HG03108 (cell line): ENCODE measurements around the gene FAM163A.

Experiments used
- ATAC-seq: cut with Tn5 transposase; IDR thresholded peaks from one replicate; pipeline ENCODE4 v1.9.1; 2021; ENCODE audit warnings: moderate library complexity; ENCODE audit not compliant: unreplicated experiment

Gene FAM163A

DNA sequence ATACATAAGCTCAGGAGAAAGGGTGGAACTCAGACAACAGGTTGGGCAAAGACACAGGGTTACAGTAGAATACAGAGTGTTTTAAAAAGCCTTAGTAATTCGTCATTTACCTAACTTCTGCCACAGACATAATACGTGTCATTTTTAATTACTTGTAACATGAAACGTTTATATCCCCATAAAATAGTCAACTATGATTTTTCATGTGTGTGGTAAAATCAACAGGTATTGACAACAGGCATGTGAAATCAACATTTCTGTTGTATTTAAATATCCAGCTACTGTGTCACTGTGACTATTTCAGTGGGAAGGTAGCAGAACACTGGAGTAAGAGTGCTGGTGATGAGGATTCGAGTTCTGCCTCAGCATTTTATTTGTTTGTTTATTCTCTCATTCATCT lies 5.7 kb downstream of the FAM163A start:
- no peak for ATAC-seq

DNA sequence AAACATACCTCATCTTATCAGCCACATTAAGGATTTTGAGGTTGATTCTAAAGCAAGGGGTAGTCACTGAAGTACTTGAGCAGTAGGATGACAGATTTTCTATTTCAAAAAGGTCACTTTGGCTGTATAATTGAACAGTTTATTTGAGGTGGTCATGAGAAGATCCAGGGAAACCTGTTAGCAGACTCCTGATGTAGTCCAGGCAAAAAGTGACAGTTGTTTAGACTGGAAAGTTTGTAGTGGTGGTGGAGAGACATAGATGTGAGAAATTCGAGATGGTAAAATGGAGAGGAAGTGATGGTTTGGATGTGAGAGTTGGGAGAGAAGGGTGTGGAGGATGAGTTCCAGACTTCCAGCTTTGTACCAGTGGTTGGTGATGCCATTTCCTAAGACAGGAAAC lies 7.5 kb downstream of the FAM163A start:
- no peak for ATAC-seq

DNA sequence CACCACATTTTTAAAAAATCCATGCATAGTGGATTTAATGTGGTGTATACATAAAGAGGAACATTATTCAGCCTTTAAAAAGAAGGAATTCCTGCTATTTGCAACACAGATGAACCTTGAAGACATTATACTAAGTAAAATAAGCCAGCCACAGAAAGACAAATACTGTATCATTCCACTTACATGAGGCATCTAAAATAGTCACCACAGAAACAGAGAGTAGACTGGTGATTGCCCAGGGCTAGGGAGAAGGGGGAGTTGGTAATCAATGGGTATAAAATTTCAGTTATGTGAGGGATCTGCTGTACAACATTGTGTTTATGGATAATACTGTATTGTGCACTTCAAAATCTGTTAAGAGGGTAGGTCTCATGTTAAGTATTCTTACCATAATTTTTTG lies 10.0 kb downstream of the FAM163A start:
- ATAC-seq, result no peak

DNA sequence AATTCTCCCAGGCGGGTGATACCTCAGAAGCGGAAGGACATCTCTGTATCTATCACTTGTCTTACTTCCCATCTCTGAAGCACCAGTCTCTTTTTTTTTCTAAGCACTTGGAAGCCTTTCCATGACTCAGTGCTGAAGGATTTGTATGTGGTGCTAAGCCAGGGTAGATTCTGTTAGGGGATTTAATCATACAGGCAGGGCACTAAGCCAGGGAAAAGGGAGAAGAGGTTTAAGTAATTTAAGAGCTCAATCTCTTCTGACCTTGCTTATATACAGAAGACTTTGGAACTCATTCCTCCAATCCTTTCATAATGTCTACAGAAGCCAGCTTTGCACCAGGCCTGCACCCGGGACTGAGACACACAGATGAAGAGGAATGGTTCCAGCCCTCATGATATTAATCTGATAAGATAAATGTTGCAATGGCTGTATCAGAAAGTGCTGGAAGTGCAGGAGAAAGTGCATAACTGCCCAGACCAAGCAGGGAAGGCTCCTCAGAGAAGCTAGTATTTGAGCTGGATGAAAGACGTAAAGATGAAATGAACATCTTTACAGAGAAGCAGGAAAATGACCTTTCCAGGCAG lies 11.0 kb downstream of the FAM163A start:
- ATAC-seq, result no peak

DNA sequence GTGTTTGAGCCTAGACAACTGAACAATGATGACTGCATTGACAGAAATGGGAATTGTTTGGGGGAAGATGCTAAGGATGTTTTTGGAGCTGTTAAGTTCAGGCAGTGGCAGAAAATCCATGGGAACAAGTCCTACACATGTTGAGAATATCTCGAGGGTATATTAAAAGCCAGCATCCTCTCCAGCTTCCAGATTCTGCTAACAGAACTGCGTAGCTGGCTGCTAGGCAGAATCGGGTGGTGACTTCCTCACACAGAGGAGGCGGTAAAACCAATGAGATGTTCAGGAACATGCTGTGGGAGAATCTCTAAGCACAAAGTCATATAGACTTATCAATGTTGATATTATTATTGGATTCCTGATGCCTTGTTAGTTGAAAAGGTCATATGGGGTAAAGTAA lies 14.8 kb downstream of the FAM163A start:
- ATAC-seq, result no peak

DNA sequence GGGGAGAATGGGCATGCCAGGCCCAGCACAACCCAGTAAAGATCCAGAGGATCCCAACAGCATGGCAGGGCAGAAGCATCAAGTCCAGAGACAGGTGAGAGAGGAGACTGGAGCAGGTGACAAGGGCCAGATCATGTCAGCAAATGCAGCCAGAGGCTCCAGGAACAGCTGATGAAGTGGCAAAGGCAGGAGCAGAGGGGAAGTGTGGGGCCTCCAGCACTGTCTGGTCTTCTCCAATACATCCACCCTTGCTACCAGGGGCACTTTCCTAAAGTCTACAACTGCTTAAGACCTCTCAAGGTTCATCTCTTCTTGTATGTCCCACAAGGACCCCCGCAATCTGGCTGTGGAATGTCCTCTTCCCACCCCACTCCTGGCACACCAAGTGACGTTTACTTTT lies 17.4 kb downstream of the FAM163A start:
- no peak for ATAC-seq

DNA sequence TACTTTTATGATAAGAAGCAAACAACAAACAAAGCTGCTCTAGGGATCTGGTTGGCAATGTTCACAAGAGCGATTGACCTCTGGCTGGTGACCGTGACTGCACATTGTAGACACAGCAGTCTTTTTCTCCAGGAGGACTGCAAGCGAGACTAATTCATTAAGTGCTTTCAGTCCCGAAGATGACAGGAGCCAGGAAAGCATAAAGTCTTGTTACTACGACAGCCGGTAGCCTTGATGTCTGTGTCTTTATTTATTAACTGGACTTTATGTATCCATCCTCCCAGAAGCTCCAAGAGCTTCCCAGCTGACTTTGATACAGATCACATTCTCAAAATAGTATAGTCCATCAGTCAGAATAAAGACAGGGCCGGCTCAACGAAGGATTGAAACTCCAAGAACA lies 18.2 kb downstream of the FAM163A start:
- no peak for ATAC-seq

DNA sequence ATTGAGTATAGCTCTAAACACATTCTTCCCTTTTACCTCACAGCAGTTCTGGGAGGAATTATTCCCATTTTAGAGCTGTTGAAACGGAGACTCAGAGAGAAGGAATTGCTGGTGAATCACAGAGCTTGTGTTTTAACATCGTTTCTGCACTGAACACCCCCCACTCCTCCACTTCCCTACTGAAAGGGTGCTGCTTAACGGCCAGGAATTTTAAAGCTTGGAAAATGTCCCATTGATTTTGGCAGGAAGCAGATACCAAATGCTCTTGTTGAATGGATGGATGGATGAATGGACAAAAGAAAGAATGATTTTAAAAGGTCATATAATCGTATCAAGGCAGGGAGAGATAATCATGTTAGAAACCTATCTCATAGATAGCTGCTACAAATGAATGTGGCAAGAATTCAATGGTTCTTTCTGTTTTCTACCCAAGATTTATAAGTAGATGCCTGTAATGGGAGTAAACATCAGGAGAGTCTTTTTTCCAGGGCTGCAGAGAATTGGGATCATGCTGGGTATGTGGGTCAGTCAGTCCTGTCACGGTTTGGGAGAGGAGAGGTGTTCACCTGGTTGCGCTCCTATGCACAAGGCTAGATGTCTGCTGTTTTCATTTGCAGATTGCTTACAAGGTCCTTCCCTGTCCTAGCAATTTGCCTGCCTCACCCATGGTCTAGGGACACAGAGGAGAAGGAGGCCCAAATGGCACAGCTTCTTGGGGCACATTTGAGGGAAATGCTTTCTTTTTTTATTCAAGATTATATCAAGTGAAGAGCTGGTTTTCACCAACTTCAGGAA lies 19.0 kb downstream of the FAM163A start:
- no peak for ATAC-seq

DNA sequence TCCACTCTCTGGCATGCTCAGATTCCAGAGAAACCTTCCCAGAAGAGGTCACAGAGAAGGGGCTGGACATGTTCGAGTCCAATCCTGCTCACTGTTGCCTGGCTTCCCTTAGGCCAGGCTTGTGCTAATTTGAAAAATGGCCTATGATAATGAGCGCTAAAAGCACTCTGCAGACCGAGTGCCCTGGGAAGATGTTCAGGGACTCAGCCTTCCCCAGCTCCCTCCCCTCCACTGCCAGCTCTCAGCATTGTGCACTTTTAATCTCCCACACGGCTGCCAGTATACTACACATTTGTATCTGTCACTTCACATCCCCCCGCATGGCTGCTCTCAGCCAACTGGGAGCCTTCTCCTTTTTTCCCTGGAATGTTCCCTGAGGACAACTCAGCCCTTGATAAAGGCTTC lies 24.1 kb downstream of the FAM163A start:
- no peak for ATAC-seq

DNA sequence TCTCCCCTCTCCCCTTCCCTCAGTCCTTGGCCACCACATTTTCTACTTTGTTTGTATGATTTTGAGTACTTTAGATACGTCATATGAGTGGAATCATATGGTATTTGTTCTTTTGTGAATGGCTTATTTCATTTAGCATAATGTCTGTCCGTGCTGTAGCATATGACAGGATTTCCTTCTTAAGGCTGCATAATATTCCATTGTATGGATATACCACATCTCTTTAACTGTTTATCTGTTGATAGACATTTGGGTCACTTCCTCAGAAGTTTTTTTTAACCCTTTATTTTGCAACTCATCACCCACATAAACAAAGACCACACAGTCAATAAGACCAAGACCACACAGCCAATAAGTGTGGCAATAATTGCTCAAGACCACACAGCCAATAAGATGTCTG lies 24.9 kb downstream of the FAM163A start:
- ATAC-seq, result no peak

DNA sequence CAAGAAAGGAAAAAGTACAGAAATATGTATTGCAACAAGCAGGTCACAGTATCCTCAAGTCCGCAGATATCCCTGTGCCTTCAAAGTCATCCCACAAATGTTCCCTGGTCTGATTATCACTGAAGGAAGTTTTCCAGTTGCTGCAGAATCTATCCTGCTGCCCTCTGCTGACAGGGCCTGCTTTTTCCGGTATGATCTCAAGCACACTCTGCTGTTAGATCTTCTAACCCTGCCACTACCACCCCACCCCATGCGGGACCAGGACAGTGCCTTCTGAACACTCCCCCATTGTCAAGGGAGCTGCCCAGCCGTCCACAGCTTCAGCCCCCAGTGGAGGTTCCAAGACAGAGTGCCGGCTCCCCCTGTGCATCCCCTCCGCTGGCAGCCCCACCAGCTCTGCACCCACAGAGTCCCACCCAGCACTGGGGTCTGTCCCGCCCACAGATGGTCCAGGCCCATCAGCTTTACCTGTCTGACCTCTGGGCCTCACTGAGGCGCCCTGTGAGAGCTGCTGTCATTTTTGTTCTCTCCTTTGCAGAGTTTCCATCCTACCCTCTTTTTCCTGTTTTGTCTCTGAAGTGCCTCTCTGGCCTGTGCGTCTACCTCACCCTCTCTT lies 27.9 kb downstream of the FAM163A start:
- no peak for ATAC-seq

DNA sequence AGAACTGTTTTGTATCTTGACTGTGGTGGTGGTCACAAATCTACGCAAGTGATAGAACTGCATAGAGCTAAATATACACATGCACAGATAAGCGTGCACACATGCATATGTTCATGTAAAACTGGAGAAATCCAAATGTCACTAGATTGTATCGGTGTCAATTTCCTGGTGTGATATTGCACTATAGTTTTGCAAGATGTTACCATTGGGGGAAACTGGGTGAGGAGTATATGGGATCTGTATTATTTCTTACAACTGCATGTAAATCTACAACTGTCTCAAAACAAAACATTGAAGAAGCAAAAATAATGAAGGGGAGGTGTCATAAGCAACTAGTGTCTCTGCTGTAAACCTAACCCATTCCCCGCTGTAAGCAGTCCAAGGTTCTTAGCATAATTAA lies 30.2 kb downstream of the FAM163A start:
- ATAC-seq, result no peak

DNA sequence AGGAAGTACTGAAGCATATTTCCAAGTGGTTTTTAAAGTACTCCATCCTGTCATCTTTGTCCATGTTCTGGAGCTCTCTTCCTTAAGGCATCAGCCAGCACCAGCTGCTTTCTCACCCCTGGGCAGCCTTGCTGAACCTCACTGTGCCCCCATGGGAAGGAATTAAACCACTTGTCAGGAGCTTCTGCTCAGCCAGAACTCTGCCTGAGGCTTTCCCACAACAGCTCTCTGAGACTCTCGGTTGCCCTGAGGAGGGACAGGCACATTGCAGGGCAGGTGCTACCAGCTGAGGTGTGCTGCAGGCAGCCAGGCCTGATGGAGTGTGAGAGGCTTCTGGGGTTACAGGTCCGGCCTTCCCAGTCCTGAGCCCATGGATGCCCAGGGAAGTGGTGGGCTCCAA lies 30.9 kb downstream of the FAM163A start:
- ATAC-seq, result no peak

DNA sequence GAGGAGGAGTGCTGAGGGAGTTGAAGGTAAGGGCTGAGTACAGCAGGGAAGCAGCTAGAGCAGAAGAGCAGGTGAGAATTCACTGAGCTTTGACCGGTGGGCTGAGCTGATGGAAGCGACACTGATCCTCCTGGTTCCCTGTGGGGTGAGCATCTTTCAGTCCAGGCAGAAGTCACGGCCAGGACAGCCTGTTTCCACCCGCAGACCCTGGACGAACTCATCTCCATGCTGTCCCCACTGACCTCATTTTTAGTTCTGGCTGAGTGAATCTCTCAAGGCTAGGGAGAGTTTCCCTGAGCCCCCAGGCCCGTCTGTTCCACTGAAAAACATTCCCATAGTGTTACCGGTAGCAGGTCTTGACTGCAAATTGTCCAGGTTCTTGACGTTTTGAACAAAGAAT lies 31.5 kb downstream of the FAM163A start:
- ATAC-seq, result no peak

DNA sequence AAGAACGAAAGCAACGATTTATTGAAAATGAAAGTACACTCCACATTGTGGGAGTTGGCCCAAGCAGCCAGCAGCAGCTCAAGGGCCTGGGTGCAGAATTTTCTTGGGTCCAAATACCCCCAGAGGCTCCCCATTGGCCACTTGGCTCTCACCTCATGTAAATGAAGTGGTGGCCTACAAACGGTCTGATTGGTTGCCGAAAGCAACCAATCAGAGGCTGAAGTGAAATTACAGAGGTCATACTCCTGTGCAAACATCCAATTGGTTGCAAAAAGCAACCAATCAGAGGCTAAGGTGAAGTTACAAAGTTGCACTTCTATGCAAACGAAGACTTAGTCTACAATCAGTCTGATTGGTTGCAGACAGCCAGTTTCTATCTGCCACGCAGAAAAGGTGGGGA lies 31.9 kb downstream of the FAM163A start:
- ATAC-seq, result no peak

DNA sequence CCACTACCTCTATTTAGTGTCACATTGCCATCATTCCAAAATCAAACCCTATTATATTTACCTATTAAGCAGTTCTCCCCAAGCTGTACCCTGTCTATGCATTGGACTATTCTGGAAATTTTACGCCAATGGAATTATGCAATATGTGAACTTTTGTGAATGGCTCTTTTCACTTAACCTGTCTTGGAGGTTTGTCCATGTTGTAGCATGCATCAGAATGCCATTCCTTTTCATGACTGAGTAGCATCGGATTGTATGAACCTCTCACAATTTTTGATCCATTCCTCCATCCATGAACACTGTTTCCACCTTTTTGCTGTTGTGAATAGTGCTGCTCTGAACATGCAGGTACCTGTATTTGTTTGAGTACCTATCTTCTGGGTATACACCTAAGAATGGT lies 33.7 kb downstream of the FAM163A start:
- no peak for ATAC-seq

DNA sequence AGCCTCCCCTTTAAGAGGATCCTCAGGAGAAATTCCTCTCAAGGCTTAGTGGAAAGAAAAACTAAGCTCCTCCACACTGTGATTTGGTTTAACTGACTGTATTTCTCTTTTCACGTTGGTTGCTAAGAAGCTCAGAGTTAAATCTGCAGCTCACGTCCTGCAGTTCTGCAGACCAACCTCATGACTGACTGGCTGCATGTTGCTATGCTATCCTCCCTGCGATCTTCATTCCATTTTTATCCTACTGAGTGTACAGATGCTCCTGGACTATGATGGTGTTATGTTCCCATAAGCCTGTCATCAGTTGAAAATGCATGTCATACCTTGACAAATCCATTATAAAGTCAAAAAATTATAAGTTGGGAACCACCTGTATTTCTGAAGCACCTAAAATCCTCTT lies 34.6 kb downstream of the FAM163A start:
- ATAC-seq, result no peak

DNA sequence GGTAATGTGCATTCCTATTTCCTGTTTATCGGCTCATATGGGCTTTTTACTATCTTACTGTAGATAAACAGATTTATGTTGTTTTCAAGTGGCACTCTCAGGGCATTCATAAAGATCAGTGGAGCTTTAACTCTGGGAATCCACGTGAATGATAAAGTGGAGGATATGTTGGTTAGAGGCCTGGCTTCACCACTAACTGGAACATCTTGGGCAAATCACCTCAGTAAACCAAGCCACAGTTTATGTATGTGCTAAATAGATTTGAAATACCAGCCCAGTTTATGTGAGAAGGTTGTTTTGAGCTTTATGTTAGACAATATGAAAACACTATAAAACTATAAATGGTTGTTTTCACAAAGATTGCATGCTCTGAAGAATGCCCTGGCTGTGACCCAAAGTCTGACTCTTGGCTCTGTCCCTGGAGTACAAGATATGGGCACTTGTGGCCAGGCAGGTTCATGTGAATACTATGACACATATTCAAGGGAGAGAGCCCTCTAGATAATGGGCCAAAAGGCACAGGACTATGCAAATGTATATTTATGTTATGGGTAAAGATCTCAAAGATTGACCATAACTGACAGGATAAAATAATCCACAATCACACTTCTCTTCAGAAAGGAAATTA lies 36.7 kb downstream of the FAM163A start:
- no peak for ATAC-seq

DNA sequence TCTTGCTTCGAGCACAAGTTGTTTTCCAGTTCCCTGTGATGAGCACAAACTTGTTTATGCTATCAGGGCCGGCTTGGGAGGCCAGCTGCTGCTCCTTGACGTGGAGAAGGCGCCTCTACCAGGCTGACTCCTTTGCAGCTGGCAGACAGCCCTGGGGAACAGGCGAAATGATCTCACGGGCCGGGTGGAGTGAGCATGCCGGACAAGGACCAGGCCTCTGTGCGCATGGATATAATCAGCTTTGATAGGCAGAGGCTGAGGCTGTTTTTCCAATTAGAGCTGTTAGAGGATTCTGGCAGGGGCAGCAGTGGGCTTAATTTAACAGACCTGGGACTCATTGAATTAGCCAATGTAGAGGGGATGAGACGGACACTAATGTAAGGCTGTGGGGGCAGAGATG lies 38.9 kb downstream of the FAM163A start:
- no peak for ATAC-seq

DNA sequence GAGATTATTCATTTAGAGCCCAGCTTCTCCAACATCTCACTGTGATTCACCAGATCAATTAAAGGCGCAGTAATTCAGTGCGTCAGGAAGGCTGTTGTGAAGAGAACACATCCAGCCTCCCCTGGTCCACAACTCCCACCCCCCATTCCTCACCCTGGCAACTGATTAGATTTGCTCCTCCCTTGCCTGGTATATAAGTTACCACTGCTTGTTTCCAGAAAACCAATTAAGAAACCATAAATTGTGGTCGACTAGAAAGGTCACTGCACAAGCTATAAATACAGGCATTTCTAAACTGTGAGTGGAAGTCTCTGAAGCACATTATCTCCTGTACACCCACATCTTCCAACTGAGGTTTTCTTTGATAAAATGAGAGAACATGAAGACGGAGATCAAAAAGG lies 41.9 kb downstream of the FAM163A start:
- ATAC-seq, result no peak

DNA sequence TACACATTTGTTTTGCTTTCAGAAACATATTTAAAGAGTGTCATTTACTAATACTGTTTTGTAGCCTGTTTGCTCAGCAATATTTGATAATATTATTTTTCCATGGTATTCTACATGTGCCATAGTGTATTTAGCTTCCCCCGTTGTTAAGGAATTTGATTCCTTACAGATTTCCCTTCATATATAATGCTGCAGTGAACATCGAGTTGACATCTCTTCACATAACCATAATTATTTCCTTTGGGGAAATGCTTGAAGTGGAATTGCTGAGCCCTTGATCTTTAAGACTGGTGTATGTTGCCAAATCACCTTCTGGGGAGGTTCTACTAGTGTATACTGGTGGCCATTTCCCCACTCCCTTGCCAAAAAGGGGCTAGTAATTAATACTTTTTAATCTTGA lies 42.6 kb downstream of the FAM163A start:
- ATAC-seq, result no peak
